ENCODE data around the gene PPP1R15B.
A peak's percentile ranks its signal among the peaks of the same experiment; 100 is the strongest.
"Not testable (repeated sequence)": the region's sequence is repeated elsewhere in the genome, so short reads cannot be mapped to it uniquely, and the experiment has no call there.

PPP1R15B gene

GRCh38 chr1:204443871-204444581, 32.4 kb upstream of the PPP1R15B start:
- DNase-seq, result peak in 1 of 2 donors; percentile 21

DNA sequence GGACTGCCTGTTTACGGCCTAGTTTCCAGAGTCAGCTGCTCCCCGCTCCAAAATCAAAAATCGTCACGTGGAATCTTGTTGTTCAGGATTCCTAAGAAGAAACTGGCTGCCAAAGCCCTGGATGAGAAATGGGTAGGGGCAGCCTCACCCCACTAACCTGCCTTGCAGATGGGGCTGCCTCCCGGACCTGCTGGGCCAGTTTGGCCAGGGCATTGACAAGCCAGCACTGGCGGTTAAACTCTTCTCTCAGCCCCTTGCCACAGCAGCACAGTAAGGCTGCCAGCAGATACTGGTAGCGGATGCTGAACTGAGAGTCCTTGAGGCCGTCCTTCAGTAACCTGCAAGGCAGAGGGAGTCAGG, 31.6 kb upstream of the PPP1R15B start:
- no peak for DNase-seq

DNA sequence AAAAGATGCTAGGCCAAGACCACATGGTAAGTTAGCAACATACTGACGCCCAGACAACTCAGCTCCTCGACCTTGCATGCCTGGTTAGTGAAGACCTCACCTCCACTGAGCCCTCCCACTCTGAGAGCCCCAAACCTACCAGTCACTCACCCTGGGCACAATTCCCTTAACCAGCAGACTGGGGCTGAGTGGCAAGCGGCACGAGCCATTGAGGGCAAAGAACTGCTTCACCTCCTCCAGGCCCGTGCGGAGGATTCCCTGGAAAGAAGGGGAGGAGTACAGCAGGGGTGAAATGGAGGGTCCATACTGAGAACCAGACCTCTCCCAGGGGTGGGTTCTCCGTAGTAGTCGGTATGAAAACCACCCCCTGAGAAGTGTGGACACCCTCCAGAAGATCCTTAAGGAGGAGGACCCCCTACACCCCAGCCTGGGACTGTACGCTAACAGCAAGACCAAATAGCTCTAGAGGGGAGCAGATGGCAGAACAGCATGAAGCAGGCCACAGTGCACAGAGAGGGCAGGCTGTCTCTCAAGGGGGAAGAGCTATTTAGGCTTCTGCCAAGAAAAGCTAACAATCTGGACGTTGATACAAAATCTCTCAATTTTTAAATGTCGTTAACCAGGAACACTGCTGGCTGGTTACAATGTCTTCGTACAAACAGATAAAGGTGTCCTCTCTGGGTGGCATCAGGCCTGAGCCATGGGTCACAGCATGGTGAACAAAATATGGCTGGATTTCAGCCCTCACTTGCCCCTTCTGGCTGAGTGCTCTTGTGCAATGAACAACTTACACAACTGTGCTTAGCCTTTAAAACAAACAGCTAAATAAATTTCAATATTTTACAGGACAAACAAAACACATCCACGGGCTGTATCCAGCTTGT, 31.0 kb upstream of the PPP1R15B start:
- no peak for DNase-seq

GRCh38 chr1:204441558-204441957, 29.9 kb upstream of the PPP1R15B start:
- DNase-seq, result no peak

GRCh38 chr1:204439621-204440375, 28.2 kb upstream of the PPP1R15B start:
- DNase-seq, result no peak

- DNase-seq, result no peak
Observed at GRCh38 chr1:204438628-204439027, 27.0 kb upstream of the PPP1R15B start.

DNA sequence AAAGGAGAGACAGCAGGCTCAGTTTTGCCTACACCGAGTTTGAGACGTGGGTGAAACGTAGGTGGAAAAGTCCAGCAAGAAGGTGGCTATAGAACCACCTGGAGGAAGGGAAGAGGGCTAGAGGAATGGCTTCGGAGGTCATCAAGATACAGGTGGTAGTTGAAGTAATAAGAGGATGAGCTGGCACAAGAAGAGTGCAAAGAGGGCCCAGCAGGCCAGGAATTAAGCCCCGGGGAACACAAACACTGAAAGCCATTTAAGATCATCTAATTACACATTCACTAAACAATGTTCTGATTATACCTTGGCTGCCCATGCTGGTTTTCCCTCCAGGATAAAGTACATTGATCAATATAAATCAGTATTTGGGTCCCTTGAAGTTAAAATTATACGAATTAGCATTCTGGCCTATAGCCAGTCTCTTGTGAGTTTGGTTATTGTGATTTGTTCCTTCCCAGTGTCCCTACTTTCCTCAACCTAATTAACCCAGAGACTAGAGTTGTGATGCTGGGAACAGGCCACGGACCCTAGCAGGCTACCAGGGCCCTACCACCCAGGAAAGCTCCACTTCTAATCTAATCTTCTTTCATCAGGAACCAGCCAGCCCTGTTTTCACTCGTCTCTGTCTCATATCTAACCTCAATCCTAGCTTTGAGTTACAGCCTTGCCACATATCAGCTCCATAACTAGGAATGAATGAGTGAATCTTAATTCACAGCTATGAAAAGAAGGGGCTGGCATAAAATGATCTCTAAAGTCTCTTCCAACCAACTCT, 26.4 kb upstream of the PPP1R15B start:
- no peak for DNase-seq

GRCh38 chr1:204435872-204436271, 24.3 kb upstream of the PPP1R15B start:
- DNase-seq, result no peak

DNA sequence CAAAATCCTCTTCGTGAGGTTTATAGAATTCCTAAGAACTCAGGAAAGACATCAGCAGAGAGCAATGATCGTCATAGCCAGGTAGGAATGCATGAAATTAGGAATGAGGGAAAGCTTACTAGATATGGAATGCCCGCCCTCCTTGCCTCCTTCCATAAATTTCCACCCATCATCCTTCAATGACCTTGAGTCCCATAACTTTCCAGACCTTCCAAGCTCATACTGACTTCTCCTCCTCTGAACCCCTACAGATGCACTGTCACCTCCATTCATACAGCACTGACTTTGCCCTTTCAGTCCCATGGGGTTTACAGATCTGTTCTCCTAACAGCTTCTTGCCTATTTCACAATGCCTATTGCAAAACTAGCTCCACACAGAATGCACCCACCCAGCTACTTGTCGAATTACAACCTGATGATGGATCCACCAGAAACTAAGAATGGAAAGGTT, 23.8 kb upstream of the PPP1R15B start:
- DNase-seq, result no peak

- no peak for DNase-seq
Observed at GRCh38 chr1:204434116-204434755, 22.6 kb upstream of the PPP1R15B start.

DNA sequence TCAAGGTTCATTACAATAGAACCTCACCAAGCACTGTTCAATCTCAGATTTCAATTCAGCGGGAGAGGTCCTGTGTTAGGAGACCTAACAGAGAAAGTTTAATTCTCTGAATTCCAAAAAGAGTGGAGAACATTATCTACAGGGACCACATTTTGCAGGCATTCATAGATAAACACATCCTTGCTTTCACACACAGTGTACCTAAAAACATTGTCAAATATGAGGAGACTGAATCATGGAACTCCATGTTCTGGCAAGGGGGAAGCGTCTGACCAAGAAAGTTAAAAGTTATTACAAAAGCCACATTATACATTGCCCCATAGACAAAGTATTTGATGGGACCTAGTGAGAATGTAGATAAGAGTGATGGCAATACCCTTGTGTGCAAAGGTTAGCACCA, 21.1 kb upstream of the PPP1R15B start:
- DNase-seq, result no peak

DNA sequence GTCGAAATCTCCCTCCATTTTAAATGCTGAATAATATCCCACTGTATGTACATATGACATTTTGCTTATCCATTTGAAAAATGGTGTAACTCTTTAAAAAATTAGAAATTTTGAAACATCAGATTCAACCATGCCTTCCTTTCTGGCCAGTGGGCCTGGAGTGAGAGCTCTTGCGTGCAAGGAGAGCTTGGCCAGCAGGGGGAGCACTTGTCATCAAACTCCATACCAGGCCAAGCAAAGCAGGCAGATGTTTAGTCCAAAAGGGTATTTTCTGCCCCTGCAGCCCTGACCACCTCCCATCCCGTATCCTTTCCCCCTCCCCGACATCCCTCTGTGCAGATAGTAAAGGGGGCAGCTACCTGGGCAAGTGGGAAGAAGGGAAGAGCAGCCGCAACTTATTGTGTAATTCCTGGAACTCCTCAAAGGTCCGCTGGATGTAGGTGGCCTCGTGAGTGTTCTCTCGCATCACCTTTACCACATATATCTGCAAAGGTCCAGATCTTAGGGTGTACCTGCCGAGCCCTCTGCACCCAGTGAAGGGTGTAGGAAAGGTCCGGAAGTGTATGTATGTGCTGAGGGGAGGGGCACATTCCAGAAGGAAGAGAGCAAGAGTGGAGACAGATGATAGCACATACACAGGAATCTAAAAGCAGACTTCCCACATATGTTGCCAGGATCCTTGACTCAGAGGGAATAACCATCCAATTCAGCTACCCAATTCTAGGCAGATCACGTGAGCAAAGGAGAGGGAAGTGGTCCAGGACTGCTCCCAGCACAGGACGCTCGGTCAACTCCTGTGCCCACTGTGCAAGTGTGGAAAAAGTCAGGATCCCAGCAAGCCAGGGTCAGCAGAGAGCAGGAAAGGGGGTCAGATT, 19.9 kb upstream of the PPP1R15B start:
- peak; percentile 81 for DNase-seq

- no peak for DNase-seq
Observed at GRCh38 chr1:204429746-204430145, 18.1 kb upstream of the PPP1R15B start.

DNA sequence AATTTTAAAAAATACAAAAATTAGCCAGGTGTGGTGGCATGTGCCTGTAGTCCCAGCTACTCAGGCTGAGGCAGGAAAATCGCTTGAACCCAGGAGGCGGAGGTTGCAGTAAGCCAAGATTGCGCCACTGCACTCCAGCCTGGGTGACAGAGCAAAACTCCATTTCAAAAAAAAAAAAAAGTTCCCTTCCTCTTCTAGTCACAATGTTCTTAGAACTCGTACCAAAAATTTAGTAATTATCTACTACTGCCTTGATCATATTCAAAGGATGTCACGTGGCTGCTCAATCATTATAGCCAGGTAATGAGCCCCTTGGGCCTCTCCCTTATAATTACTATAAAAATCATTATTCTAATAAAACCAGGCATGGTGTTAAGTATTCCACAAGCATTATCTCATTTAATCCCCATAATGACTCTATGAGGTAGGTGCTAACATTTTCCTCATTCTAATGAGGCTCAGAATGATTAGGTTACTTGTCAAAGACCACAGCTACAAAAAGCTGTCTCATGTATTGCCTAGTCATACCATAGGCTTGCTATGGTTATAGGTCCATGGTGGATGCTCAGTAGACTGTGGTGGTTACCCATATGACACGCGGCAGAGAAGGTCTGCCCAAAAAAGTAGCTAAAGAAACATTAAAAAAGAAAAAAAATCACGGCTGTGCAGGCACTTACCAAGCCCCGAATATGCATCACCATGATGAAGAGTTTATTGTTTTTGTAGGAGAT, 15.5 kb upstream of the PPP1R15B start:
- no peak for DNase-seq

DNA sequence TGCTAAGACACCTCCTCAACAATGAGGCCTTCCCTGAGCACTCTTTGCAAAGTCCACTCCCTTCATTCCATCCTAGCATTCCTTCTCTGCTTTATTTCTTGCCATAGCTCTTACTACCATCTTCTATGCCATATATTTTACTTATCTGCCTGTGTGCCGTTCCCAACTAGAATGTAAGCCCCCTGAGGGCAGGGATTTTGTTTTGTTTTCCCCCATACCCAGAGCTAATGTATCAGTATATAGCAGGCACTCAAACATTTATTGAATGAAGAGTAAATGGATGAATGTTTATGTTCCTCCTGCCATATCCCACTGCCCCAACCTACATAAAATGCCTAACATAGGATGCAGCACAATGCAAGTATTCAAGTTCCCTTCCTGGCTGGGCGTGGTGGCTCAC, 14.9 kb upstream of the PPP1R15B start:
- DNase-seq, result no peak

GRCh38 chr1:204426035-204426436, 14.4 kb upstream of the PPP1R15B start:
- no peak for DNase-seq

DNA sequence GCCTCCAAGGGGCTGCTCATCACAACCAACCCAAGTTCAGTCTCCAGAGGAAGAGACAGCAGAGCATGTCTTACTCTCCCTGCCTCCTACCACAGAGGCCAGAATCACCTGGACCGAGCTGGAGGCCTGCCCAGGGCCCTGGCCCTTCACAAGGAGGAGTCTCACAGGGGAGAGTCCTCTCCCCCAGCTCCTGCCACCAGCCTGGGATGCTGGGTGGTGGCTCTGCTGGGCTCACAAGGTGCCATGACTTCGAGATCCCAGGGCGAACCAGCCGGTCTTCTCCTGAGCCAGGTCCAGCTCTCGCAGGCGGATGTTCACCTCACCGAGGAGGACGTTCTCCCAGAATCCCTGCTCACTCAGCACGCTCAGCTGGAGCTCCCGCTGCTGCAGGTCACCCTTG, 13.0 kb upstream of the PPP1R15B start:
- no peak for DNase-seq

DNA sequence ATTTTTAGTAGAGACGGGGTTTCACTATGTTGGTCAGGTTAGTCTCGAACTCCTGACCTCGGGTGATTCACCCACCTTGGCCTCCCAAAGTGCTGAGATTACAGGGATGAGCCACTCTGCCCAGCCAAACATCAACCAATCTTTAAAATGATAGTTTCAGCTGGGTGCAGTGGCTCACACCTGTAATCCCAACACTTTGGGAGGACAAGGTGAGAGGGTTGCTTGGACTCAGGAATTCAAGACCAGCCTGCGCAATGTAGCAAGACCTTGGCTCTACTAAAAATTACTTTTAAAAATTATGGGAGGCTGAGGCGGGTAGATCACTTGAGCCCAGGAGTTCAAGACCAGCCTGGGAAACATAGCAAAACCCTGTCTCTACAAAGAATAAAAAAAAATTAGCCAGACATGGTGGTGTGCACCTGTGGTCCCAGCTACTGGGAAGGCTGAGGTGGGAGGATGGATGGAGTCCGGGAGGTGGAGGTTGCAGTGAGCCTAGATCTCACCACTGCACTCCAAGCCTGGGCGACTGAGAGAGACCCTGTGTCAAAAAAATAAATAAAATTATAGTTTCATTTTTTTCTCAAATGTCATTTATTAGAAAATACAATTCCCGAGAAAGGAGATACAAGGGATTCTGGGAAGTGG, 10.6 kb upstream of the PPP1R15B start:
- DNase-seq, result not testable (repeated sequence)

GRCh38 chr1:204421441-204421840, 9.8 kb upstream of the PPP1R15B start:
- DNase-seq, result no peak
